Upper lobe of left lung (tissue), 4 donors: ENCODE data around the gene CCDC3.

Source experiments
- POLR2A ChIP-seq, 4 donors: fragments of 450-650 bp; IDR thresholded peaks; one replicate each; pipeline ENCODE4 v1.5.1; 2016 to 2017; ENCODE audit warnings: antibody characterized with exemption in 4 of 4, mild to moderate bottlenecking in 2 of 4
- TF ChIP-seq, protein P1 (sequence below), 6 experiments: fragments of 450-650 bp in 4 of 6; fragments of 200-600 bp in 2 of 6; sonication (generic) in 2 of 6; IDR thresholded peaks; one replicate each; pipeline ENCODE4 v1.5.1; 2016 to 2019; ENCODE audit warnings: antibody characterized with exemption in 6 of 6

- TF ChIP-seq, protein P1, sequence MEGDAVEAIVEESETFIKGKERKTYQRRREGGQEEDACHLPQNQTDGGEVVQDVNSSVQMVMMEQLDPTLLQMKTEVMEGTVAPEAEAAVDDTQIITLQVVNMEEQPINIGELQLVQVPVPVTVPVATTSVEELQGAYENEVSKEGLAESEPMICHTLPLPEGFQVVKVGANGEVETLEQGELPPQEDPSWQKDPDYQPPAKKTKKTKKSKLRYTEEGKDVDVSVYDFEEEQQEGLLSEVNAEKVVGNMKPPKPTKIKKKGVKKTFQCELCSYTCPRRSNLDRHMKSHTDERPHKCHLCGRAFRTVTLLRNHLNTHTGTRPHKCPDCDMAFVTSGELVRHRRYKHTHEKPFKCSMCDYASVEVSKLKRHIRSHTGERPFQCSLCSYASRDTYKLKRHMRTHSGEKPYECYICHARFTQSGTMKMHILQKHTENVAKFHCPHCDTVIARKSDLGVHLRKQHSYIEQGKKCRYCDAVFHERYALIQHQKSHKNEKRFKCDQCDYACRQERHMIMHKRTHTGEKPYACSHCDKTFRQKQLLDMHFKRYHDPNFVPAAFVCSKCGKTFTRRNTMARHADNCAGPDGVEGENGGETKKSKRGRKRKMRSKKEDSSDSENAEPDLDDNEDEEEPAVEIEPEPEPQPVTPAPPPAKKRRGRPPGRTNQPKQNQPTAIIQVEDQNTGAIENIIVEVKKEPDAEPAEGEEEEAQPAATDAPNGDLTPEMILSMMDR (IDR thresholded peaks at IDR 0.05) = no peak
- no peak for TF ChIP-seq POLR2A (IDR thresholded peaks at IDR 0.05)
Observed at GRCh38 chr10:12946372-12946771, 55.1 kb downstream of the CCDC3 start.
